ENCODE measurements around the gene SLC22A1.

DNA sequence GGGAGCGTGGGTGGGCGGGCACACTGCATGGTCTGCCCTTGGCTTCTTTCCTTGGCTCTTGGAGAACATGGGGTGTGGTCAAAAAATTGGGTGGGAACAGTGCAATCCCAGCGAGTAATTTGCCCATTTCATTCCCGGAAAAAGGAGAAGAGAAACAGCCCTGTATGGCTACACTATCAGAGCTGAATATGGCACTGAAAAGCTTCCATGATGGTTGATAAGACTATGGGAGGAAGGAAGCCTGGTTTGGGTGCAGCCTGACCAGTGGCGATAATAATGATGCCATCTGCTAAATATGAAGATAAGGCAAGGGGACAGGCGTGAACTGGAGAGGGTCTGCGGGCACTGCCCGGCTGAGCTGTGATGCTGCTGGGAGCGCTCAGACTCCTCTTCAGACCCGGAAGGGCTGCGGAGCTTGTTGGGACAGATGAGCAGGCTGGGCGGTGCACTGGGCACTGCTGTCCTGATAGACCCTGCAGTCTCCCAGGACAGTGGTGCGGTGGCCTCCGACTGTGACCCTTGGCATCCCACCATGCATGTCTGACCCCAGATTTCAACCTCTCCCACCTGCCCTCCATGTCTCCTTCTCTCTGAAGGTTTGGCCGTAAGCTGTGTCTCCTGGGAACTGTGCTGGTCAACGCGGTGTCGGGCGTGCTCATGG lies 10.2 kb downstream of the SLC22A1 start:
- TF ChIP-seq POLR2AphosphoS5 (IDR thresholded peaks at IDR 0.05; ENCODE audit: low read depth, low read length) (no peak), TAF1 (IDR thresholded peaks at IDR 0.05; ENCODE audit: borderline replicate concordance, insufficient read depth, low read length) (no peak), SIN3A (IDR thresholded peaks at IDR 0.05; ENCODE audit: borderline replicate concordance, insufficient read depth, low read length) (no peak), FOXP2 (optimal IDR thresholded peaks at IDR 0.05; ENCODE audit: borderline replicate concordance, extremely low read depth, extremely low read length, insufficient read depth) (no peak)
- TF ChIP-seq, protein P1, sequence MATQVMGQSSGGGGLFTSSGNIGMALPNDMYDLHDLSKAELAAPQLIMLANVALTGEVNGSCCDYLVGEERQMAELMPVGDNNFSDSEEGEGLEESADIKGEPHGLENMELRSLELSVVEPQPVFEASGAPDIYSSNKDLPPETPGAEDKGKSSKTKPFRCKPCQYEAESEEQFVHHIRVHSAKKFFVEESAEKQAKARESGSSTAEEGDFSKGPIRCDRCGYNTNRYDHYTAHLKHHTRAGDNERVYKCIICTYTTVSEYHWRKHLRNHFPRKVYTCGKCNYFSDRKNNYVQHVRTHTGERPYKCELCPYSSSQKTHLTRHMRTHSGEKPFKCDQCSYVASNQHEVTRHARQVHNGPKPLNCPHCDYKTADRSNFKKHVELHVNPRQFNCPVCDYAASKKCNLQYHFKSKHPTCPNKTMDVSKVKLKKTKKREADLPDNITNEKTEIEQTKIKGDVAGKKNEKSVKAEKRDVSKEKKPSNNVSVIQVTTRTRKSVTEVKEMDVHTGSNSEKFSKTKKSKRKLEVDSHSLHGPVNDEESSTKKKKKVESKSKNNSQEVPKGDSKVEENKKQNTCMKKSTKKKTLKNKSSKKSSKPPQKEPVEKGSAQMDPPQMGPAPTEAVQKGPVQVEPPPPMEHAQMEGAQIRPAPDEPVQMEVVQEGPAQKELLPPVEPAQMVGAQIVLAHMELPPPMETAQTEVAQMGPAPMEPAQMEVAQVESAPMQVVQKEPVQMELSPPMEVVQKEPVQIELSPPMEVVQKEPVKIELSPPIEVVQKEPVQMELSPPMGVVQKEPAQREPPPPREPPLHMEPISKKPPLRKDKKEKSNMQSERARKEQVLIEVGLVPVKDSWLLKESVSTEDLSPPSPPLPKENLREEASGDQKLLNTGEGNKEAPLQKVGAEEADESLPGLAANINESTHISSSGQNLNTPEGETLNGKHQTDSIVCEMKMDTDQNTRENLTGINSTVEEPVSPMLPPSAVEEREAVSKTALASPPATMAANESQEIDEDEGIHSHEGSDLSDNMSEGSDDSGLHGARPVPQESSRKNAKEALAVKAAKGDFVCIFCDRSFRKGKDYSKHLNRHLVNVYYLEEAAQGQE (IDR thresholded peaks at IDR 0.05; ENCODE audit: insufficient read depth in 1 of 2, low read depth in 2 of 2, low read length in 2 of 2): no peak
